GM06990 (cell line): ENCODE results near the gene PRTG.
A peak's percentile ranks its signal among the peaks of the same experiment; 100 is the strongest.
"Not testable (repeated sequence)": the region's sequence is repeated elsewhere in the genome, so short reads cannot be mapped to it uniquely, and the experiment has no call there.

ENCODE experiments used
- DNase-seq: peaks from one replicate; pipeline ENCODE4 v3.0.0-alpha.2; 2011; ENCODE audit not compliant: insufficient read length; ENCODE audit errors: extremely low read depth
- H3K27me3 ChIP-seq: replicated peaks from 2 replicates; pipeline ENCODE4 v1.6.0; 2011; ENCODE audit warnings: low read length; ENCODE audit not compliant: control insufficient read depth, insufficient read depth
- H3K36me3 ChIP-seq: 2 replicates; pipeline ENCODE4 v1.5.1; 2011; ENCODE audit warnings: low read length; ENCODE audit not compliant: control insufficient read depth, insufficient read depth
- H3K4me3 ChIP-seq: replicated peaks from 2 replicates; pipeline ENCODE4 v1.5.1; 2011; ENCODE audit warnings: low read depth, mild to moderate bottlenecking, control low read depth, low read length
- CTCF ChIP-seq: IDR thresholded peaks from 2 replicates; pipeline ENCODE4 v1.5.1; 2011; ENCODE audit warnings: low read length, control low read depth, mild to moderate bottlenecking, inconsistent platforms; ENCODE audit not compliant: insufficient read depth, poor library complexity, severe bottlenecking

The PRTG gene

GRCh38 chr15:55742927-55743728 is at the start of gene PRTG:
TSS of gene PRTG (minus strand) at chr15:55743152. CDS start at chr15:55742931, 221 bp downstream.
- H3K27me3 ChIP-seq: peaks cover 3% of the 10 kb centered on the region
- DNase-seq: no peak

GRCh38 chr15:55791551-55792400 is 48.8 kb upstream of the PRTG start:
- TF ChIP-seq CTCF: no peak
- H3K4me3 ChIP-seq: no peak overlapping the region
- no peaks in the 10 kb centered on the region for H3K36me3 ChIP-seq
- no peak for DNase-seq
- H3K27me3 ChIP-seq: no peaks in the 10 kb centered on the region

More at GRCh38 chr15:55742927-55743728, at the start of gene PRTG:
- no peaks in the 10 kb centered on the region for H3K36me3 ChIP-seq
- peak within 1 kb of the TSS; percentile 64 for H3K4me3 ChIP-seq
- no peak for TF ChIP-seq CTCF

GRCh38 chr15:55789066-55789660 is 46.2 kb upstream of the PRTG start:
- H3K27me3 ChIP-seq: no peaks in the 10 kb centered on the region
- DNase-seq: no peak
- peak; percentile 76 for TF ChIP-seq CTCF
- no peak overlapping the region for H3K4me3 ChIP-seq
- H3K36me3 ChIP-seq: no peaks in the 10 kb centered on the region

- DNase-seq: no peak
- TF ChIP-seq CTCF: no peak
- Histone ChIP-seq H3K27me3 (no peaks in the 10 kb centered on the region), H3K36me3 (no peaks in the 10 kb centered on the region), H3K4me3 (no peak overlapping the region)
Observed at GRCh38 chr15:55786341-55786740, 43.4 kb upstream of the PRTG start.

GRCh38 chr15:55785593-55785992 is 42.6 kb upstream of the PRTG start:
- not testable (repeated sequence) for DNase-seq, H3K4me3 ChIP-seq, H3K36me3 ChIP-seq, H3K27me3 ChIP-seq

- Histone ChIP-seq H3K27me3 (no peaks in the 10 kb centered on the region), H3K4me3 (no peak overlapping the region), H3K36me3 (no peaks in the 10 kb centered on the region)
- no peak for DNase-seq
- no peak for TF ChIP-seq CTCF
Observed at GRCh38 chr15:55784286-55784685, 41.3 kb upstream of the PRTG start.
